Ascending aorta (tissue), 2 donors: ENCODE data around the gene PPFIBP2. TPM values are rescaled to one million over a fixed set of nuclear protein-coding genes. Genes with fewer than 3 reads are reported as not detected.

Experiments used
- DNase-seq, 2 donors: peaks; one replicate each; pipeline ENCODE4 v3.0.0-alpha.2; 2019; ENCODE audit warnings: low spot score in 2 of 2
- H3K27ac ChIP-seq, 2 donors: fragments of 200-600 bp; sonication (generic); one replicate each; pipeline ENCODE4 v1.5.1; 2016 to 2017; ENCODE audit warnings: mild to moderate bottlenecking in 1 of 2
- H3K27me3 ChIP-seq: fragments of 200-600 bp; sonication (generic); one replicate; pipeline ENCODE4 v1.5.1; 2017
- H3K36me3 ChIP-seq, 2 donors: fragments of 200-600 bp; sonication (generic); one replicate each; pipeline ENCODE4 v1.5.1; 2016
- H3K4me1 ChIP-seq, 2 donors: fragments of 200-600 bp; sonication (generic); one replicate each; pipeline ENCODE4 v1.5.1; 2016 to 2017; ENCODE audit warnings: mild to moderate bottlenecking in 1 of 2
- H3K4me3 ChIP-seq, 2 donors: fragments of 200-600 bp; sonication (generic); one replicate each; pipeline ENCODE4 v1.5.1; 2016 to 2017; ENCODE audit warnings: mild to moderate bottlenecking in 1 of 2
- H3K9me3 ChIP-seq, 2 donors: fragments of 200-600 bp; sonication (generic); one replicate each; pipeline ENCODE4 v1.5.1; 2016
- intact Hi-C: fragments of 100-400 bp; cut with DNase I; formaldehyde crosslinking; loops from one replicate; pipeline ENCODE4 v1.15.1; 2023
- total RNA-seq: library from RNA; depleted of rRNA; stranded (reverse); fragments of >200 nt; gene quantifications from one replicate; pipeline ENCODE4 v1.1.0, GENCODE V29; 2016
- TF ChIP-seq, protein P1 (sequence below), 3 experiments: fragments of 200-600 bp in 2 of 3; fragments of 450-650 bp in 1 of 3; sonication (generic) in 2 of 3; IDR thresholded peaks; one replicate each; pipeline ENCODE4 v1.5.1; 2016 to 2019; ENCODE audit warnings: antibody characterized with exemption in 3 of 3, mild to moderate bottlenecking in 1 of 3, moderate library complexity in 1 of 3

The PPFIBP2 gene
- total RNA-seq, 1 donor from 2014 or later, result 4.2 TPM

DNA sequence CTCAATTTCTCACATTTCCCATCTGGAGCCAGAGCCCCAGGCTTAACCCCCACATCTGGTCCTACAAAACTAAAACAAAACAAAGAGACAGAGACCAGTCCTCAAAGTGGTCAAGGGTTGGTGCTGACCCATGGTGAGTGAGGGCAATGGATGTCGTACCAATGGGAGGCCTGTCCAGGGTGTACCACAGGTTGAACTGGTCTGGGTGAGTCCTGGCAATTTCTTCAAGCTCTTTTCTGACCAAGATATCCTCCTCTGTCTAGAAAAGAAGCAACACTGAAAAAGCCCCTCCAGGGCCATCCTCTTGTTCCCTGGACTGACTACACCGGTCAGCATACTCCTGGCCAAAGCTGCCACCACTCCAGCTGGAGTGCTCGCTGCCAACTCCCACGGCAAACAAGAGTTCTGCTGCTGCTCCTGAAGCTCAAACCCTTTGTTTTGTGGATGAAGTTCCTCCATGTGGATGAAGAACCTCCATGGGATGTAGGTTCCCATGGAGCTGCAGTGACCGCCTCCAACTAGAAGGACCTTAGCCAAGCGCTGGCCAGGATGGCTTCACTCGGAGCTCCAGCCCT is 152.6 kb downstream of the PPFIBP2 start:
- DNase-seq, result no peak
- Histone ChIP-seq H3K4me1 (no peaks in the 10 kb centered on the region), H3K9me3 (no peaks in the 10 kb centered on the region), H3K27ac (no peak overlapping the region), H3K27me3 (no peaks in the 10 kb centered on the region), H3K4me3 (no peak overlapping the region), H3K36me3 (peaks cover 0 to 6% of the 10 kb centered on the region in 2 donors)
- intact Hi-C loops, result no loop called here
- TF ChIP-seq, protein P1, sequence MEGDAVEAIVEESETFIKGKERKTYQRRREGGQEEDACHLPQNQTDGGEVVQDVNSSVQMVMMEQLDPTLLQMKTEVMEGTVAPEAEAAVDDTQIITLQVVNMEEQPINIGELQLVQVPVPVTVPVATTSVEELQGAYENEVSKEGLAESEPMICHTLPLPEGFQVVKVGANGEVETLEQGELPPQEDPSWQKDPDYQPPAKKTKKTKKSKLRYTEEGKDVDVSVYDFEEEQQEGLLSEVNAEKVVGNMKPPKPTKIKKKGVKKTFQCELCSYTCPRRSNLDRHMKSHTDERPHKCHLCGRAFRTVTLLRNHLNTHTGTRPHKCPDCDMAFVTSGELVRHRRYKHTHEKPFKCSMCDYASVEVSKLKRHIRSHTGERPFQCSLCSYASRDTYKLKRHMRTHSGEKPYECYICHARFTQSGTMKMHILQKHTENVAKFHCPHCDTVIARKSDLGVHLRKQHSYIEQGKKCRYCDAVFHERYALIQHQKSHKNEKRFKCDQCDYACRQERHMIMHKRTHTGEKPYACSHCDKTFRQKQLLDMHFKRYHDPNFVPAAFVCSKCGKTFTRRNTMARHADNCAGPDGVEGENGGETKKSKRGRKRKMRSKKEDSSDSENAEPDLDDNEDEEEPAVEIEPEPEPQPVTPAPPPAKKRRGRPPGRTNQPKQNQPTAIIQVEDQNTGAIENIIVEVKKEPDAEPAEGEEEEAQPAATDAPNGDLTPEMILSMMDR (IDR thresholded peaks at IDR 0.05), result no peak

GRCh38 chr11:7667460-7667859 is 153.7 kb downstream of the PPFIBP2 start:
- H3K4me1 ChIP-seq, result no peaks in the 10 kb centered on the region
- no peak for DNase-seq
- no peak overlapping the region for H3K27ac ChIP-seq
- intact Hi-C loops, result no loop called here
- no peaks in the 10 kb centered on the region for H3K27me3 ChIP-seq
- no peak overlapping the region for H3K4me3 ChIP-seq
- no peaks in the 10 kb centered on the region for H3K9me3 ChIP-seq
- H3K36me3 ChIP-seq, result peaks cover 0 to 6% of the 10 kb centered on the region in 2 donors
- TF ChIP-seq, protein P1 (IDR thresholded peaks at IDR 0.05), result no peak

DNA sequence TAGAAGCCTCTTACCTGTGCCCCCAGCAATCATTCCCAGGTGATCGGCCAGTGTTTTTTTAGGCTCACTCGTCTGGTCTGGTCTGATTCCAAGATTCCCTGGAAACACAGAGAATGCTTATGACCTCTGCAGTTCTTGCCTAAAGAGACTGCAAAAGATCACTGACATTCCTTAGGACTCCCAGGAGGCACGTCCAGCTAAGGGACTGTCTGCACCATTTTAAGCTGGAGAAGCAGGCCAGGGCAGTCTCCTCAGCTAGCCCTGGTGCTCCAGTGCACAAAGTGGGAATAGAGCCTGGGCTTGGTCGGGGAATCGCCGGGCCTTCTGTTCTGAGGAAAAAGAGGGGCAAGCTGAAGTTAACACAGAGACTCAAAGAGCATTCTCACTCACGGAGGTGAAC is 154.7 kb downstream of the PPFIBP2 start:
- H3K9me3 ChIP-seq, result no peaks in the 10 kb centered on the region
- H3K4me1 ChIP-seq, result peaks cover 0 to 9% of the 10 kb centered on the region in 2 donors
- TF ChIP-seq, protein P1 (IDR thresholded peaks at IDR 0.05), result no peak
- no peak for DNase-seq
- peaks cover 0 to 6% of the 10 kb centered on the region in 2 donors for H3K36me3 ChIP-seq
- H3K4me3 ChIP-seq, result no peak overlapping the region
- intact Hi-C loops, result no loop called here
- no peaks in the 10 kb centered on the region for H3K27me3 ChIP-seq
- no peak overlapping the region for H3K27ac ChIP-seq

- Histone ChIP-seq H3K27ac (no peak overlapping the region), H3K36me3 (peaks cover 0 to 6% of the 10 kb centered on the region in 2 donors), H3K4me3 (no peak overlapping the region), H3K4me1 (peaks cover 0 to 9% of the 10 kb centered on the region in 2 donors), H3K27me3 (no peaks in the 10 kb centered on the region), H3K9me3 (no peaks in the 10 kb centered on the region)
- intact Hi-C loops, result no loop called here
- DNase-seq, result no peak
- TF ChIP-seq, protein P1 (IDR thresholded peaks at IDR 0.05), result no peak
These were observed 155.1 kb downstream of the PPFIBP2 start for GRCh38 chr11:7668911-7669310.

GRCh38 chr11:7670641-7671040 is 156.8 kb downstream of the PPFIBP2 start:
- H3K9me3 ChIP-seq, result no peaks in the 10 kb centered on the region
- DNase-seq, result no peak
- no peak overlapping the region for H3K4me3 ChIP-seq
- H3K36me3 ChIP-seq, result peaks cover 0 to 3% of the 10 kb centered on the region in 2 donors
- intact Hi-C loops, result loop anchor here (5.0 kb wide), 2 partner anchors 158 to 317 kb away; partner anchors contain the start of genes EIF3F and PPFIBP2
- H3K4me1 ChIP-seq, result peaks cover 0 to 9% of the 10 kb centered on the region in 2 donors
- H3K27me3 ChIP-seq, result no peaks in the 10 kb centered on the region
- no peak overlapping the region for H3K27ac ChIP-seq
- TF ChIP-seq, protein P1 (IDR thresholded peaks at IDR 0.05), result no peak
